MM.1S (cell line): ENCODE results near the gene C8A.

ENCODE experiments used
- EZH2 ChIP-seq: fragments of 300-600 bp; sonication (generic); optimal IDR thresholded peaks from 2 replicates; pipeline ENCODE3; 2017; ENCODE audit warnings: low read depth, mild to moderate bottlenecking, antibody characterized with exemption, low read length, mixed read lengths
- TF ChIP-seq, protein P1 (sequence below): fragments of 300-600 bp; sonication (generic); IDR thresholded peaks from 2 replicates; pipeline ENCODE4 v1.5.1; 2016; ENCODE audit warnings: antibody characterized with exemption, low read length, mixed read lengths

DNA sequence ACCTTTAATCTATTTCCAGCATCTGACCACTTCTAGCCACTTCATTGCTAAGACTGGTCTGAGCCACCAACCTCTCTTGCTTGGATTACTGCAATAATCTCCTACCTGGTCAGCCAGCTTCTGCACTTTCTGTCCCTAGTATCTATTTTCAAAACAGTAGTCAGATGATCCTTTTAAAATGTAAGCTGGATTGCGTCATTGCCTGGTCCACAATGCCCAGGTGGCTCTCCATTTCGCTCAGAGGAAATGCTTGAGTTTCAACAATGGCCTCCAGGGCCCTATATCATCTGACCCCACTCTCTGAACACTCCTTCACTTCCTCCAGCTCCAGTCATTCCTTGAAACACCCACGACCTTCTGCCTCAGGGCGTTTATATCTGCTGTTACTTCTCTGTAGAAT lies 37.7 kb upstream of the C8A start:
- no peak for TF ChIP-seq EZH2
- TF ChIP-seq, protein P1, sequence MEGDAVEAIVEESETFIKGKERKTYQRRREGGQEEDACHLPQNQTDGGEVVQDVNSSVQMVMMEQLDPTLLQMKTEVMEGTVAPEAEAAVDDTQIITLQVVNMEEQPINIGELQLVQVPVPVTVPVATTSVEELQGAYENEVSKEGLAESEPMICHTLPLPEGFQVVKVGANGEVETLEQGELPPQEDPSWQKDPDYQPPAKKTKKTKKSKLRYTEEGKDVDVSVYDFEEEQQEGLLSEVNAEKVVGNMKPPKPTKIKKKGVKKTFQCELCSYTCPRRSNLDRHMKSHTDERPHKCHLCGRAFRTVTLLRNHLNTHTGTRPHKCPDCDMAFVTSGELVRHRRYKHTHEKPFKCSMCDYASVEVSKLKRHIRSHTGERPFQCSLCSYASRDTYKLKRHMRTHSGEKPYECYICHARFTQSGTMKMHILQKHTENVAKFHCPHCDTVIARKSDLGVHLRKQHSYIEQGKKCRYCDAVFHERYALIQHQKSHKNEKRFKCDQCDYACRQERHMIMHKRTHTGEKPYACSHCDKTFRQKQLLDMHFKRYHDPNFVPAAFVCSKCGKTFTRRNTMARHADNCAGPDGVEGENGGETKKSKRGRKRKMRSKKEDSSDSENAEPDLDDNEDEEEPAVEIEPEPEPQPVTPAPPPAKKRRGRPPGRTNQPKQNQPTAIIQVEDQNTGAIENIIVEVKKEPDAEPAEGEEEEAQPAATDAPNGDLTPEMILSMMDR, result no peak
